ENCODE measurements around the gene NTN1.

NTN1 gene

GRCh38 chr17:8997994-8998628, 23.2 kb upstream of the NTN1 start:
- Histone ChIP-seq H3K4me1 (no peaks in the 10 kb centered on the region), H3K36me3 (no peaks in the 10 kb centered on the region), H3K27me3 (peaks cover 9% of the 10 kb centered on the region), H3K4me3 (ENCODE audit: low read depth, low read length) (no peak overlapping the region), H3K9me3 (no peaks in the 10 kb centered on the region)
- DNase-seq: peak; percentile 42
- peak; percentile 74 for TF ChIP-seq CTCF (IDR thresholded peaks at IDR 0.05; ENCODE audit: low read depth, low read length)

DNA sequence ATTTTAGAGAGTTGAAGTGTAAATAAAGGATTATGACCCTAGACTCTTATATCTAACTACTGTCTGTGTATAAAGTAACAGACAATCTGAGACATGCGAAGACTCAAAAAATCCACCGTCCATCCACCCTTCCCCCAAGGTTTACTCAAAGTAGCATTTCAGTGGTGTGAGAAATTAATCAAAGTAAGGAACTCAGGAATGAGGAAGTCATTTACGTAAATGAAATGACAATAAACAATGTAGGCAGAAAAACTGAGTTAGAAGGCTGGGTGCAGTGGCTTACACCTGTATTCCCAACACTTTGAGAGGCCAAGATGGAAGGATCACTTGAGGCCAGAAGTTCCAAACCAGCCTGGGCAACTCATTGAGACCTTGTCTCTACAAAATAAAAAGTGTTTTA, 19.8 kb upstream of the NTN1 start:
- H3K4me3 ChIP-seq (ENCODE audit: low read depth, low read length): no peak overlapping the region
- no peaks in the 10 kb centered on the region for H3K36me3 ChIP-seq
- peaks cover 22% of the 10 kb centered on the region for H3K27me3 ChIP-seq
- TF ChIP-seq CTCF (IDR thresholded peaks at IDR 0.05; ENCODE audit: low read depth, low read length): no peak
- no peak for DNase-seq
- no peaks in the 10 kb centered on the region for H3K4me1 ChIP-seq
- no peaks in the 10 kb centered on the region for H3K9me3 ChIP-seq

DNA sequence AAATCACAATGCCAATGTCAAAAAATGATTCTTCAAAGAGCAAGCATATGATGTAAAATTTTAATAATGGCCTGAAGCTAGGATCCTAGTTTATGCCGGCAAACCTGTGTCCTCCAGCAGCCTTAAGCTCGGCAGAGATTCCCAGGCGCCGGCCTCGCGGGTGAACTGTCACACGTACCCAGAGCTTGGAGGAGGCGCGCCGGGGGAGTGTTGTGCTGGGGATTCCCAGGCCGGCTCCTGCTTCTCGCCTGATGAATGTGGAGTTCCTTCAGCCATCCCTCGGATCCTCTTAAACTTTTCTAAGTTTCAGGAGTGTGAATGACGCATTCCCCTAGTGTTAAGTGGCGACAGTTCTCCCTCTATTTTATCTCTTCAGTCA, 19.1 kb upstream of the NTN1 start:
- H3K27me3 ChIP-seq: peaks cover 22% of the 10 kb centered on the region

DNA sequence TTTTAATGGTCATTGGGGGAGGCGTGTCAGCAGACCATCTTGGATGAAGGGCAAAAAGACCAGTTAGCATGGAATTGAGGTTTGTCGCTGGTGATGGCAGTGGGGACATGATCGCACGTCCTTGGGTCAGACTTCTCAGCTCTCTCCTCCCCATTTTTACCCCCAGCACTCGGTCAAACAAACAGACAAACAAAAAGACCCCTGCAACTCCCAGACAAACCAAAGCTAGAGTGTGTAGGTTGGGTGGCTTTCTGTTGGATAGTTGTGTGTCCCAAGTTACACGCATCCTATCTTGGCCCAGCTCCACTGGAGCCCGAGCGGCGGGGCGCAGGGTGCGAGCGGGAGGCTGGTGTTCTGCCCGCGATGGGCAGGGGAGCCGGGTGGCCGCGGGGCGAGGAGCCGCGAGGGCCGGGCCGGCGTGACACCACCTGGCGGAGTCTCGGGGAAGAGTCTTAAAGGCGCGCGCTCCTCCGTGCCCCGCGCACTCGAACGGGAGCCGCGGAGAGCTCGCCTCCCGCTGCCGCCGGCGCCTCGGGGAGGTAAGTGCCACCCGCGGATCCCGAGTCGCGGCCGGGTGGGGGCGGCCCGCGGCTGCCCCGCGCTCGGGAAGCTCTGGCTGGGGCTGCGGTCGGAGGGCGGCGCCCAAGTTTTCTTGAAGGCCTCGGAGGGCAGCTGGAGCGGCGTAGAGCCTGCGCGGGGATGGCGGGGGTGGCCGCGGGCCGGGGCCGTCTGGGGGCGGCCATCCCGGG, 18.5 kb upstream of the NTN1 start:
- H3K9me3 ChIP-seq: no peaks in the 10 kb centered on the region
- H3K4me3 ChIP-seq (ENCODE audit: low read depth, low read length): no peak overlapping the region
- no peaks in the 10 kb centered on the region for H3K4me1 ChIP-seq
- DNase-seq: no peak
- H3K27me3 ChIP-seq: peaks cover 22% of the 10 kb centered on the region
- H3K36me3 ChIP-seq: no peaks in the 10 kb centered on the region
- no peak for TF ChIP-seq CTCF (IDR thresholded peaks at IDR 0.05; ENCODE audit: low read depth, low read length)

More for the DNA sequence above, 19.1 kb upstream of the NTN1 start:
- no peaks in the 10 kb centered on the region for H3K9me3 ChIP-seq
- H3K36me3 ChIP-seq: no peaks in the 10 kb centered on the region
- H3K4me1 ChIP-seq: no peaks in the 10 kb centered on the region
- no peak overlapping the region for H3K4me3 ChIP-seq (ENCODE audit: low read depth, low read length)
- no peak for TF ChIP-seq CTCF (IDR thresholded peaks at IDR 0.05; ENCODE audit: low read depth, low read length)
- DNase-seq: no peak

DNA sequence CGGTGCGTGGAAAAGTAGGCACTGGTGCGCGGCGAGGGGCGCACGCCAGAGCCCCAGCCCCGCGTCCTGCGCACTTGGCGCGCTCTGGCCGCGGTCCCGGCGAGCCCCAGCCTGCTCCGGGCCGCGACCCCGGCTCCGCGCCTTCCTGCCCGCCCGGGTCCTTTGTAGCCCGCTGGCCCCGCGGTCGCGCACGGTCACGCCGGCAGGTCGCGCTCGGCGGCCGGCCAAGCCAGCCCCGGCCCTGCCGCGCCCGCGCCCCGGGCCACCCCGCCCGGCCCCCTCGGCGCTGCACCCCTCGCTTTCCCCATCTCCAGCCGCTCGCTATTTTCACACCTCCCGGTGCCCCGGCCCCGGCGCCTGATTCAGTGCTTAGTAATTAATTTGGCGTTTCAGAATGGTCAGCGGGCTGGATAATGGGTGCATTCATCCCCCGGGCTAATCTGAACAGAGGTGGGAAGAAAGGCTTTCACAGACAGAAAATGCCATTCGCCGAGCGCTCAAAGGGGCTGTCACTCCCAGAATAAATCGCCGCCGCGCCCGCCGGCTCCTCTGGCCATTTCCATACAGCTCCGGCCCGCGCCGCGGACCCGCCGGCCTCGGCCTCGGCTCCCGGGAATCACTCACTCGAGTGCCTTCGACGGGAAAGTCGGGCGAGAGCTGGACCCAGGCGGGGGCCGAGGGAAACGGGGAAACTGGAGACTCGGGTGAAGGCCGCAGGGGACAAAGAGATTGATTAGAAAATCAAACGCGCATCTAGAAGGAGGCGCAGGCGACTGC, 17.8 kb upstream of the NTN1 start:
- H3K27me3 ChIP-seq: peaks cover 22% of the 10 kb centered on the region
- no peak overlapping the region for H3K4me3 ChIP-seq (ENCODE audit: low read depth, low read length)
- no peaks in the 10 kb centered on the region for H3K9me3 ChIP-seq
- no peak for TF ChIP-seq CTCF (IDR thresholded peaks at IDR 0.05; ENCODE audit: low read depth, low read length)
- H3K4me1 ChIP-seq: no peaks in the 10 kb centered on the region
- H3K36me3 ChIP-seq: no peaks in the 10 kb centered on the region
- no peak for DNase-seq

All from BE2C (cell line).